ENCODE data around the gene TXNDC5.

- TF ChIP-seq CTCF (IDR thresholded peaks at IDR 0.05), result no peak
- no peak for TF ChIP-seq POLR2A (IDR thresholded peaks at IDR 0.05)
Measured at GRCh38 chr6:7904654-7905319, 5.8 kb downstream of the TXNDC5 start.

All from Peyer's patch (tissue), 4 donors.